IMR-90 (cell line): ENCODE measurements around the gene PDIA4.

Experiments
- CTCF ChIP-seq: conservative IDR thresholded peaks from 2 replicates; pipeline ENCODE4 v1.5.1; 2012; ENCODE audit warnings: mild to moderate bottlenecking, low read depth, low read length, improper control_type of control experiment
- MXI1 ChIP-seq: IDR thresholded peaks from 2 replicates; pipeline ENCODE4 v1.6.1; 2012; ENCODE audit warnings: low read depth, mild to moderate bottlenecking, low read length, moderate library complexity, borderline replicate concordance
- POLR2A ChIP-seq: IDR thresholded peaks from 2 replicates; pipeline ENCODE4 v1.6.1; 2012; ENCODE audit warnings: mild to moderate bottlenecking, low read depth, low read length
- RAD21 ChIP-seq: IDR thresholded peaks from 2 replicates; pipeline ENCODE4 v1.6.1; 2012; ENCODE audit warnings: low read length, improper control_type of control experiment

- TF ChIP-seq CTCF, result no peak
- no peak for TF ChIP-seq RAD21
- no peak for TF ChIP-seq MXI1
- TF ChIP-seq POLR2A, result no peak
Measured at GRCh38 chr7:148967602-148968001, 60.7 kb downstream of the PDIA4 start.
